Measurements from ENCODE around the gene ALDH1A2. TPM values are rescaled to one million over a fixed set of nuclear protein-coding genes. Genes with fewer than 3 reads are reported as not detected.

ALDH1A2 gene
- total RNA-seq, 2 donors from 2014 or later: not detected

- H3K9me3 Mint-ChIP-seq: no peaks in the 10 kb centered on the region
- H3K4me1 Mint-ChIP-seq: no peaks in the 10 kb centered on the region
- no peaks in the 10 kb centered on the region for H3K4me1 ChIP-seq (ENCODE audit: control insufficient read depth, insufficient read depth, low read length)
- no peaks in the 10 kb centered on the region for H3K36me3 ChIP-seq (ENCODE audit: control insufficient read depth, insufficient read depth, low read length)
- H3K27ac ChIP-seq (ENCODE audit: low read depth, low read length): no peak overlapping the region
- WGBS, 2 experiments (ENCODE audit: insufficient coverage in 1 of 2, insufficient read length in 1 of 2): 5 to 8% methylated on average over 21 to 59 of the region's 59 CpGs
- no peak overlapping the region for H3K27ac Mint-ChIP-seq
- DNase-seq: peak; percentile 90
- H3K27me3 Mint-ChIP-seq (ENCODE audit: insufficient read depth): peaks cover 89% of the 10 kb centered on the region
- no peaks in the 10 kb centered on the region for H3K36me3 Mint-ChIP-seq (ENCODE audit: low read depth)
- peak overlapping the region; percentile 39 for H3K4me3 Mint-ChIP-seq
- H3K4me3 ChIP-seq (ENCODE audit: low read length): peak overlapping the region; percentile 65
- no peak overlapping the region for H3K9ac ChIP-seq (ENCODE audit: extremely low read depth, low read length, poor library complexity, severe bottlenecking)
- TF ChIP-seq CTCF (conservative IDR thresholded peaks at IDR 0.05): peak; percentile 97
- no peaks in the 10 kb centered on the region for H3K9me3 ChIP-seq (ENCODE audit: control insufficient read depth, low read length)
- H3K27me3 ChIP-seq (ENCODE audit: control insufficient read depth, insufficient read depth, low read length, poor library complexity, severe bottlenecking): peaks cover 91% of the 10 kb centered on the region
These were observed 744 bp upstream of the ALDH1A2 start for GRCh38 chr15:58066042-58066867.

GRCh38 chr15:58064980-58065444 is 499 bp downstream of the ALDH1A2 start:
- Mint-ChIP-seq H3K9me3 (no peaks in the 10 kb centered on the region), H3K4me3 (peak overlapping the region; percentile 39), H3K27me3 (ENCODE audit: insufficient read depth) (peaks cover 97% of the 10 kb centered on the region), H3K4me1 (no peaks in the 10 kb centered on the region), H3K27ac (no peak overlapping the region), H3K36me3 (ENCODE audit: low read depth) (no peaks in the 10 kb centered on the region)
- DNase-seq: peak; percentile 67
- 2 to 5% methylated on average over 12 to 39 of the region's 39 CpGs for WGBS, 2 experiments (ENCODE audit: insufficient coverage in 1 of 2, insufficient read length in 1 of 2)
- Histone ChIP-seq H3K36me3 (ENCODE audit: control insufficient read depth, insufficient read depth, low read length) (no peaks in the 10 kb centered on the region), H3K27ac (ENCODE audit: low read depth, low read length) (no peak overlapping the region), H3K27me3 (ENCODE audit: control insufficient read depth, insufficient read depth, low read length, poor library complexity, severe bottlenecking) (peaks cover 100% of the 10 kb centered on the region), H3K9me3 (ENCODE audit: control insufficient read depth, low read length) (no peaks in the 10 kb centered on the region), H3K9ac (ENCODE audit: extremely low read depth, low read length, poor library complexity, severe bottlenecking) (no peak overlapping the region), H3K4me1 (ENCODE audit: control insufficient read depth, insufficient read depth, low read length) (no peaks in the 10 kb centered on the region), H3K4me3 (ENCODE audit: low read length) (no peak overlapping the region)
- TF ChIP-seq CTCF (conservative IDR thresholded peaks at IDR 0.05): no peak

DNA sequence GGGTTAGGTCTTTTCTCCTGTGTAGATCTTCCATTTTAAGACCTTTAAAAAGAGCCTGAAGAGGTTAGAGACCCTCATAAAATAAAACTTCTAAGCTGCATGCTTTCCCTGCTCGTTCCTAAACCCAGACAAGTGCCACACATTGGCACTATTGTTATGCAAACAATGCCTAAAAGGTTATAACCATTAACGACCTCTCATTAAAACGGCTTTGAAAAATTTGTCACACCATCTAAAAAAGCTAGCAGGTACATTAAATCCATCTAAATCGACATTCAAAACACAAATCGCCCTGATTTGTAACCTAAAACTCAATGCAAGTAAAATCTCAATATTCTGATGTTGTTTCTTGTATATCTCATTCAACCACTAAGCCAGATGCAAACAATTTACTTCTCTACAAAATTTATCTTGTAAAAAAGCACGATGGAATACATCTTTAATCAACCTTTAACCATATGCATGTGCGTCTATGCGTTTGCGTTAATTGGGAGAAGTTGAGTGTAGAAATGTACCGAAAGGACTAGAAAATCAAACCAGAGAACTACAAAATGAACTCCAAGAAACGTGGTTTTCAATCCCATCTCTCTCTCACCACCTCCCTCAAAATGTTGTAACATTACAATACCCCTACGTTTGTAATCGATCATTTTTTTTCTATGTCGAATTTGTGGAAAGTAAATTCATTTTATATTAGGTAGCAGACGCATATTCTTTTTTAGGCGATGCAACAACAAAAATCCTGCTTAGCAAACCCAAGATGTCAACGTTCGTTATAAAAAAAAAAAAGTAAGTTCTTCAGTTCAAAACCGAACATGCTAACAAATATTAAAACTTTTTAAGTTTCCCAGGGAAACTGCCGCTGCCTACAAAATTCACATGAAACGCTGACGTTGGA is 1.2 kb downstream of the ALDH1A2 start:
- 17 to 21% methylated on average over 13 to 20 of the region's 22 CpGs for WGBS, 2 experiments (ENCODE audit: insufficient coverage in 1 of 2, insufficient read length in 1 of 2)
- no peak for DNase-seq
- Mint-ChIP-seq H3K36me3 (ENCODE audit: low read depth) (no peaks in the 10 kb centered on the region), H3K4me3 (peak overlapping the region; percentile 39), H3K4me1 (no peaks in the 10 kb centered on the region), H3K27ac (no peak overlapping the region), H3K9me3 (no peaks in the 10 kb centered on the region), H3K27me3 (ENCODE audit: insufficient read depth) (peaks cover 97% of the 10 kb centered on the region)
- no peak overlapping the region for H3K4me3 ChIP-seq (ENCODE audit: low read length)
- no peak overlapping the region for H3K27ac ChIP-seq (ENCODE audit: low read depth, low read length)
- no peaks in the 10 kb centered on the region for H3K9me3 ChIP-seq (ENCODE audit: control insufficient read depth, low read length)
- TF ChIP-seq CTCF (conservative IDR thresholded peaks at IDR 0.05): no peak
- H3K36me3 ChIP-seq (ENCODE audit: control insufficient read depth, insufficient read depth, low read length): no peaks in the 10 kb centered on the region
- H3K9ac ChIP-seq (ENCODE audit: extremely low read depth, low read length, poor library complexity, severe bottlenecking): no peak overlapping the region
- H3K27me3 ChIP-seq (ENCODE audit: control insufficient read depth, insufficient read depth, low read length, poor library complexity, severe bottlenecking): peaks cover 100% of the 10 kb centered on the region
- H3K4me1 ChIP-seq (ENCODE audit: control insufficient read depth, insufficient read depth, low read length): no peaks in the 10 kb centered on the region
